Uterus (tissue), 2 donors: Measurements from ENCODE around the gene URB1.

Experiments
- POLR2A ChIP-seq, 2 donors: fragments of 450-650 bp; IDR thresholded peaks; one replicate each; pipeline ENCODE4 v1.6.1; 2016; ENCODE audit warnings: antibody characterized with exemption in 2 of 2, mild to moderate bottlenecking in 1 of 2, moderate library complexity in 1 of 2
- TF ChIP-seq, protein P1 (sequence below), 4 experiments: fragments of 200-600 bp in 2 of 4; fragments of 450-650 bp in 2 of 4; sonication (generic) in 2 of 4; IDR thresholded peaks; one replicate each; pipeline ENCODE4 v1.5.1; 2016 to 2019; ENCODE audit warnings: antibody characterized with exemption in 4 of 4, mild to moderate bottlenecking in 2 of 4, moderate library complexity in 1 of 4

GRCh38 chr21:32413697-32414578, 21.1 kb upstream of the URB1 start:
- TF ChIP-seq, protein P1, sequence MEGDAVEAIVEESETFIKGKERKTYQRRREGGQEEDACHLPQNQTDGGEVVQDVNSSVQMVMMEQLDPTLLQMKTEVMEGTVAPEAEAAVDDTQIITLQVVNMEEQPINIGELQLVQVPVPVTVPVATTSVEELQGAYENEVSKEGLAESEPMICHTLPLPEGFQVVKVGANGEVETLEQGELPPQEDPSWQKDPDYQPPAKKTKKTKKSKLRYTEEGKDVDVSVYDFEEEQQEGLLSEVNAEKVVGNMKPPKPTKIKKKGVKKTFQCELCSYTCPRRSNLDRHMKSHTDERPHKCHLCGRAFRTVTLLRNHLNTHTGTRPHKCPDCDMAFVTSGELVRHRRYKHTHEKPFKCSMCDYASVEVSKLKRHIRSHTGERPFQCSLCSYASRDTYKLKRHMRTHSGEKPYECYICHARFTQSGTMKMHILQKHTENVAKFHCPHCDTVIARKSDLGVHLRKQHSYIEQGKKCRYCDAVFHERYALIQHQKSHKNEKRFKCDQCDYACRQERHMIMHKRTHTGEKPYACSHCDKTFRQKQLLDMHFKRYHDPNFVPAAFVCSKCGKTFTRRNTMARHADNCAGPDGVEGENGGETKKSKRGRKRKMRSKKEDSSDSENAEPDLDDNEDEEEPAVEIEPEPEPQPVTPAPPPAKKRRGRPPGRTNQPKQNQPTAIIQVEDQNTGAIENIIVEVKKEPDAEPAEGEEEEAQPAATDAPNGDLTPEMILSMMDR (IDR thresholded peaks at IDR 0.05), result no peak
- no peak for TF ChIP-seq POLR2A (IDR thresholded peaks at IDR 0.05)
